Transverse colon (tissue), 4 donors: Measurements from ENCODE around the gene PPP1R14D.

Source experiments
- CTCF ChIP-seq, 5 experiments: fragments of 200-600 bp in 3 of 5; fragments of 450-650 bp in 2 of 5; sonication (generic) in 3 of 5; IDR thresholded peaks; 1 replicate in 2 of 5; 2 replicates in 3 of 5; pipeline ENCODE4 v1.5.1; 2016 to 2017; ENCODE audit warnings: antibody characterized with exemption in 5 of 5, inconsistent platforms in 3 of 5, mild to moderate bottlenecking in 2 of 5, moderate library complexity in 1 of 5
- EP300 ChIP-seq: sonication (generic); formaldehyde crosslinking; IDR thresholded peaks from one replicate; pipeline ENCODE4 v1.6.1; 2017; ENCODE audit warnings: antibody characterized with exemption, low read depth
- POLR2A ChIP-seq: fragments of 450-650 bp; IDR thresholded peaks from one replicate; pipeline ENCODE4 v1.6.1; 2016; ENCODE audit warnings: antibody characterized with exemption, mild to moderate bottlenecking, moderate library complexity
- POLR2AphosphoS5 ChIP-seq, 3 donors: sonication (generic); formaldehyde crosslinking; IDR thresholded peaks; one replicate each; pipeline ENCODE4 v1.6.1; 2016; ENCODE audit warnings: antibody characterized with exemption in 3 of 3

GRCh38 chr15:40853241-40853890 lies 24.9 kb upstream of the PPP1R14D start:
- TF ChIP-seq POLR2A (no peak), CTCF (IDR thresholded peaks at IDR 0.05) (no peak), POLR2AphosphoS5 (IDR thresholded peaks at IDR 0.05) (no peak), EP300 (no peak)
